ENCODE data around the gene DTD1.
"Not testable (repeated sequence)": the region's sequence is repeated elsewhere in the genome, so short reads cannot be mapped to it uniquely, and the experiment has no call there.

Gene DTD1

GRCh38 chr20:18781509-18781908, 193.7 kb downstream of the DTD1 start:
- no peak overlapping the region for H3K4me3 ChIP-seq (replicated peaks; ENCODE audit: low read depth, low read length)
- TF ChIP-seq, protein P1, sequence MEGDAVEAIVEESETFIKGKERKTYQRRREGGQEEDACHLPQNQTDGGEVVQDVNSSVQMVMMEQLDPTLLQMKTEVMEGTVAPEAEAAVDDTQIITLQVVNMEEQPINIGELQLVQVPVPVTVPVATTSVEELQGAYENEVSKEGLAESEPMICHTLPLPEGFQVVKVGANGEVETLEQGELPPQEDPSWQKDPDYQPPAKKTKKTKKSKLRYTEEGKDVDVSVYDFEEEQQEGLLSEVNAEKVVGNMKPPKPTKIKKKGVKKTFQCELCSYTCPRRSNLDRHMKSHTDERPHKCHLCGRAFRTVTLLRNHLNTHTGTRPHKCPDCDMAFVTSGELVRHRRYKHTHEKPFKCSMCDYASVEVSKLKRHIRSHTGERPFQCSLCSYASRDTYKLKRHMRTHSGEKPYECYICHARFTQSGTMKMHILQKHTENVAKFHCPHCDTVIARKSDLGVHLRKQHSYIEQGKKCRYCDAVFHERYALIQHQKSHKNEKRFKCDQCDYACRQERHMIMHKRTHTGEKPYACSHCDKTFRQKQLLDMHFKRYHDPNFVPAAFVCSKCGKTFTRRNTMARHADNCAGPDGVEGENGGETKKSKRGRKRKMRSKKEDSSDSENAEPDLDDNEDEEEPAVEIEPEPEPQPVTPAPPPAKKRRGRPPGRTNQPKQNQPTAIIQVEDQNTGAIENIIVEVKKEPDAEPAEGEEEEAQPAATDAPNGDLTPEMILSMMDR (IDR thresholded peaks at IDR 0.05; ENCODE audit: low read depth, low read length, missing control alignments): no peak

DNA sequence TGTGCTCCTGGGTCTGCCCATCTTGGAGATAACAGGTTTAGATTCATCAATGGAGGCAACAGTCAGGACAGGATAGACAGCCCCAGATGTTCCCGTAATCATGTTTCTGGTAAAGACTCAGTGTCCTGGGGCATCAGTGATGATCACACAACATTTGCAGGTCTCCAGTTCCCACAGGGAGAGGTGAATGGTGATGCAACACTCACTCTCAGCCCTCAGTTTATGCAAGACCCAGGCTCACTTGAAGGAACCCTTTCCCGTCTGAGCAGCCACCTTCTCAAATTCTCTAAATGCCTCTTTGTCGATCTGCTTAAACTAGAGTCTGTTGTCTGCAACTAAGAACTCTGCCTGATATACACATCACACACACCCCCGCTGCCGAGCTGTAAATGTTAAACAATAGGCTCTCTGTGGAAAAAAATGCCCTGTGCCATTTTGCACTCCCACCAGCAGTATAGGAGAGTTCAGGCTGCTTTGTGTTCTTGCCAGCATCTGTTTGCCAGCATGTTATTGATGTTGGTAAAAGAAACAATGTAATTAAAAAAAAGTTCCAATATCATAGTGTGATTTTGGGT, 195.6 kb downstream of the DTD1 start:
- TF ChIP-seq, protein P1 (IDR thresholded peaks at IDR 0.05; ENCODE audit: low read depth, low read length, missing control alignments): no peak
- H3K4me3 ChIP-seq (replicated peaks; ENCODE audit: low read depth, low read length): no peak overlapping the region
- DNase-seq (ENCODE audit: extremely low read depth, low read depth): no peak

More at GRCh38 chr20:18781509-18781908, 193.7 kb downstream of the DTD1 start:
- DNase-seq (ENCODE audit: extremely low read depth, low read depth): no peak

- not testable (repeated sequence) for DNase-seq (ENCODE audit: extremely low read depth, low read depth); H3K4me3 ChIP-seq (replicated peaks; ENCODE audit: low read depth, low read length)
Observed at GRCh38 chr20:18787046-18787445, 199.2 kb downstream of the DTD1 start.

GRCh38 chr20:18788021-18788420, 200.2 kb downstream of the DTD1 start:
- TF ChIP-seq, protein P1 (IDR thresholded peaks at IDR 0.05; ENCODE audit: low read depth, low read length, missing control alignments): no peak
- DNase-seq (ENCODE audit: extremely low read depth, low read depth): no peak
- H3K4me3 ChIP-seq (replicated peaks; ENCODE audit: low read depth, low read length): no peak overlapping the region

DNA sequence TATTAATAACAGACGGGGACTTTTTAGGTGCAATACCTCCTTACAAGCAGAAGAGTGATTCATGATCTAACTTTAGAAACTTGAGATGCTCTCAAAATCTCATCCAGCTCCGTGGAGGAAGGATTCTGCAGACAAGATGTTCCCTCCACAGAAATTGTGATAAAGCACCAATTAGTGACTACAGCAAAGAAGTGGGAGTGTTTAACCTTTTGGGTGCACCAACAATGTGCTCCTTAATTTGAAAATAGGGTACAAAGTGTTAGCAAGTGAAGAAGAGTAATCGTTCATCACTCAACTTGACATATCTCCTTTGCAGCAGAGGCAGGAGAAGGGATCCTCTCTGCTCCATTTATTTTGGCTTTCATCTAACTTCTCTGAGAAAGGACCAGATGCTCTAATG, 202.9 kb downstream of the DTD1 start:
- no peak for DNase-seq (ENCODE audit: extremely low read depth, low read depth)
- TF ChIP-seq, protein P1 (IDR thresholded peaks at IDR 0.05; ENCODE audit: low read depth, low read length, missing control alignments): no peak
- no peak overlapping the region for H3K4me3 ChIP-seq (replicated peaks; ENCODE audit: low read depth, low read length)

DNA sequence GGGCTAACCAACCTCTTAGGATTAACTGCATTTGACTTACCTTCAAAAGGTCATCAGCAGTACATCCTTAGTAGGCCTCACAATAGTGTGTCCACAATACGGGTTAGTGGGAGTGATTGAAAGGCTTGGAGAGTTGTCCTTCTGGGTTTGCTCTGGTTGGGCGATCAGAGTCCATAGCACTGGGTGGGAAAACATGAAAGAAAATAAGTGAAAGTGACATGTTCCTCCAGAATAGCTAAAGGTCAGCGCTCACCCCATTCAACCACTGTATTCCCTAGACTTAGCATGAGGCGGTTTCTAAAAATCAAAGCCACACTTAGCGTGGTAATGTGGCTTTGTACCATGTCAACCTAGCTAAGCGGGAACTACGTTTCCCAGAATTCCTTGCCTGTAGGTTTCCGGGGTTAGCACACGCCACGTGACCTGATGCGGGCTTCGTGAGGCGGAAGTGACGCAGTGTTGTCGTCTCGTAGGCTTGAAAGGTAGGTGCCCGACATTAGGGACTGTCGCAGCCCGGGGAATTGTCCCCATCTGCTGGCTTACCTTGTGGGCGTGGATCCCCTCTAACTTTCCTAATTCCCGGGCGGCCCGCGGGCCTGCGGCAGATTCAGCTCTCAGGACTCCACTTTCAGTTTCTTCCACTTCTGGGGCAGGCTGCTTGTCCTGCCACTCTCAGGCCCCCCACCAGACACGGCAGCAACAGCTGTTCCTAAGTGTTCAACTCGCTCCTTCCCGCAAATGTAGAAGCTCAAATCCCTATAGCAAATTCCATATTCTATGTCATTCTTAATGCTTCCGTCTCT, 206.0 kb downstream of the DTD1 start:
- peak overlapping the region; percentile 74 for H3K4me3 ChIP-seq (replicated peaks; ENCODE audit: low read depth, low read length)
- TF ChIP-seq, protein P1 (IDR thresholded peaks at IDR 0.05; ENCODE audit: low read depth, low read length, missing control alignments): no peak
- DNase-seq (ENCODE audit: extremely low read depth, low read depth): peak; percentile 75

DNA sequence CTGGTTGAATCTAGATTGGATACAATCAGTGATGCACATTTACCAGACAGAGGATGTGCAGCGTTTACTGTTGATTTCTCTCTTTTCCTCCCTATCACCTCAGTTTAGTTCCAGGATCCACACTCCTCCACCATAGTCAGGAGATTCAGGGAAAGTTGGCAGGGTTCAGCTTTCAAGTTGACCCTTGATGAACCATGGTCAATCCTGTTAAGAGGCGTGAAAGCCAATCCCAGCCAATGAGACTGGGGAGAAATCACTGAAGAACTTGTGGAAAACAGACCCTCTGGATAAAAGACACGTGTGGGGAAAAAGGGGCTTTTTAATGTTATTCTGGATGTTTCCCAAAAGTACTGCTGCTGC, 206.6 kb downstream of the DTD1 start:
- no peak for DNase-seq (ENCODE audit: extremely low read depth, low read depth)
- TF ChIP-seq, protein P1 (IDR thresholded peaks at IDR 0.05; ENCODE audit: low read depth, low read length, missing control alignments): no peak
- H3K4me3 ChIP-seq (replicated peaks; ENCODE audit: low read depth, low read length): peak overlapping the region; percentile 74
